ENCODE measurements around the gene KLHDC9. TPM values are rescaled to one million over a fixed set of nuclear protein-coding genes. Genes with fewer than 3 reads are reported as not detected.

Gene KLHDC9
- total and polyA plus RNA-seq, 2 donors (not counting 1 experiment from before 2014, with no cell fraction given), result 0.95 to 3.0 TPM

DNA sequence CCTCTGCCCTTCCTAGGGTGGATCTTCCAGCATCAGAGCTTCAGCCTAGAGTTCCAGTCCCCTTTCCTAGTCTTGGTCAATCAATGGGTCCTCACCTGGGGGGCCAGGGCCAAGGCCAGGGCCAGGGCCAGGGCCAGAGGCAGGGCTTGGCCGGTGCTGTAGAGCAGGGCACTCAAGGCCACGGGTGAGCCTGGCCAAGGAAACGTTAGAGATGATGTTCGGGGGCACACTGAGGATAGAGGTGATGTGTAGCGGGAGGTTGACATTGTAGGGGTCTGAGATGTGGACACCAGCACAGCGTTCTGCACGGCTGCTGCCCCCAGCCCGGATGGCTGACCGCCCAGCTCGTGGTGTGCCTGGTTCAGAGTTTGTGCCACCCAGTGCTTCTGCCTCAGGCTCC lies 46.9 kb upstream of the KLHDC9 start:
- H3K36me3 ChIP-seq (ENCODE audit: control insufficient read depth, insufficient read depth, low read length), result no peaks in the 10 kb centered on the region
- H3K79me2 ChIP-seq (ENCODE audit: control insufficient read depth, insufficient read depth, low read length), result no peaks in the 10 kb centered on the region
- H3K27ac ChIP-seq (ENCODE audit: insufficient read depth, low read length), result no peak overlapping the region
- no peak overlapping the region for H3K4me3 ChIP-seq (replicated peaks in 1 of 4; ENCODE audit: control extremely low read depth in 1 of 4, insufficient read depth in 1 of 4, low read depth in 3 of 4, low read length in 4 of 4)
- no peak overlapping the region for H3K9ac ChIP-seq (ENCODE audit: insufficient read depth, low read length)
- H3K9me3 ChIP-seq (ENCODE audit: control insufficient read depth, insufficient read depth, low read depth, low read length), result no peaks in the 10 kb centered on the region
- no peak overlapping the region for H2AFZ ChIP-seq (ENCODE audit: low read length)
- no peak for TF ChIP-seq EZH2 (IDR thresholded peaks at IDR 0.05; ENCODE audit: low read length, missing control alignments)
- TF ChIP-seq, protein P1, sequence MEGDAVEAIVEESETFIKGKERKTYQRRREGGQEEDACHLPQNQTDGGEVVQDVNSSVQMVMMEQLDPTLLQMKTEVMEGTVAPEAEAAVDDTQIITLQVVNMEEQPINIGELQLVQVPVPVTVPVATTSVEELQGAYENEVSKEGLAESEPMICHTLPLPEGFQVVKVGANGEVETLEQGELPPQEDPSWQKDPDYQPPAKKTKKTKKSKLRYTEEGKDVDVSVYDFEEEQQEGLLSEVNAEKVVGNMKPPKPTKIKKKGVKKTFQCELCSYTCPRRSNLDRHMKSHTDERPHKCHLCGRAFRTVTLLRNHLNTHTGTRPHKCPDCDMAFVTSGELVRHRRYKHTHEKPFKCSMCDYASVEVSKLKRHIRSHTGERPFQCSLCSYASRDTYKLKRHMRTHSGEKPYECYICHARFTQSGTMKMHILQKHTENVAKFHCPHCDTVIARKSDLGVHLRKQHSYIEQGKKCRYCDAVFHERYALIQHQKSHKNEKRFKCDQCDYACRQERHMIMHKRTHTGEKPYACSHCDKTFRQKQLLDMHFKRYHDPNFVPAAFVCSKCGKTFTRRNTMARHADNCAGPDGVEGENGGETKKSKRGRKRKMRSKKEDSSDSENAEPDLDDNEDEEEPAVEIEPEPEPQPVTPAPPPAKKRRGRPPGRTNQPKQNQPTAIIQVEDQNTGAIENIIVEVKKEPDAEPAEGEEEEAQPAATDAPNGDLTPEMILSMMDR (conservative IDR thresholded peaks at IDR 0.05 in 1 of 2, IDR thresholded peaks at IDR 0.05 in 1 of 2; ENCODE audit: low read depth in 1 of 2, low read length in 2 of 2), result no peak
- no peak for DNase-seq (ENCODE audit: low read depth in 2 of 2)
- H3K4me1 ChIP-seq (ENCODE audit: control insufficient read depth, extremely low read depth, insufficient read depth, low read length), result no peaks in the 10 kb centered on the region
- no peak overlapping the region for H3K4me2 ChIP-seq (ENCODE audit: extremely low read depth, insufficient read depth, low read length)
- H4K20me1 ChIP-seq (ENCODE audit: control insufficient read depth, extremely low read depth, insufficient read depth, low read length), result no peaks in the 10 kb centered on the region
- H3K27me3 ChIP-seq (ENCODE audit: control insufficient read depth, insufficient read depth, low read length), result no peaks in the 10 kb centered on the region

DNA sequence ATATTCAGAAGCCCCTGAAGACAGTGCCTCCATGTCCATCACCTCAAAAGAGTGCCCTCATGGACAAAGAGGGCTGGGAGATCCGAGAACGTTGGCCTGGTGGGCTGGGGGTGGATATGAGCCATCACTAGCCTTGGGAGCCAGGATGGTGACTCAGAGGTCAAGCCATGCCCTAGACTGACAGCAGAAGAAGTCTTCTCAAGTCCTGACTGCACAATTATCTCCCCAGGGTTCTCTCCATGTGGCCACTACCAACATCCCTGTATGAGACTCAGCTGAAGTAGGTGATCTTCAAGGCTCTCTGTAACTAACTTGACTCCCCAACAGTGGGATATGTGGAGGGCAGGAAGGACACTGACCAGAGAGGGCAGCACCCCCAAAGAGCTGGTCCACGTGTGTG lies 45.3 kb upstream of the KLHDC9 start:
- Histone ChIP-seq H3K27ac (ENCODE audit: insufficient read depth, low read length) (no peak overlapping the region), H3K4me3 (replicated peaks in 1 of 4; ENCODE audit: control extremely low read depth in 1 of 4, insufficient read depth in 1 of 4, low read depth in 3 of 4, low read length in 4 of 4) (no peak overlapping the region), H3K9me3 (ENCODE audit: control insufficient read depth, insufficient read depth, low read depth, low read length) (no peaks in the 10 kb centered on the region), H3K4me2 (ENCODE audit: extremely low read depth, insufficient read depth, low read length) (no peak overlapping the region), H2AFZ (ENCODE audit: low read length) (no peak overlapping the region), H4K20me1 (ENCODE audit: control insufficient read depth, extremely low read depth, insufficient read depth, low read length) (no peaks in the 10 kb centered on the region), H3K36me3 (ENCODE audit: control insufficient read depth, insufficient read depth, low read length) (no peaks in the 10 kb centered on the region), H3K27me3 (ENCODE audit: control insufficient read depth, insufficient read depth, low read length) (no peaks in the 10 kb centered on the region), H3K4me1 (ENCODE audit: control insufficient read depth, extremely low read depth, insufficient read depth, low read length) (no peaks in the 10 kb centered on the region), H3K9ac (ENCODE audit: insufficient read depth, low read length) (no peak overlapping the region), H3K79me2 (ENCODE audit: control insufficient read depth, insufficient read depth, low read length) (no peaks in the 10 kb centered on the region)
- no peak for TF ChIP-seq EZH2 (IDR thresholded peaks at IDR 0.05; ENCODE audit: low read length, missing control alignments)
- TF ChIP-seq, protein P1 (conservative IDR thresholded peaks at IDR 0.05 in 1 of 2, IDR thresholded peaks at IDR 0.05 in 1 of 2; ENCODE audit: low read depth in 1 of 2, low read length in 2 of 2), result no peak
- no peak for DNase-seq (ENCODE audit: low read depth in 2 of 2)

- TF ChIP-seq EZH2 (IDR thresholded peaks at IDR 0.05; ENCODE audit: low read length, missing control alignments), result no peak
- TF ChIP-seq, protein P1 (conservative IDR thresholded peaks at IDR 0.05 in 1 of 2, IDR thresholded peaks at IDR 0.05 in 1 of 2; ENCODE audit: low read depth in 1 of 2, low read length in 2 of 2), result no peak
- Histone ChIP-seq H3K9ac (ENCODE audit: insufficient read depth, low read length) (no peak overlapping the region), H3K27me3 (ENCODE audit: control insufficient read depth, insufficient read depth, low read length) (no peaks in the 10 kb centered on the region), H3K79me2 (ENCODE audit: control insufficient read depth, insufficient read depth, low read length) (no peaks in the 10 kb centered on the region), H3K36me3 (ENCODE audit: control insufficient read depth, insufficient read depth, low read length) (no peaks in the 10 kb centered on the region), H2AFZ (ENCODE audit: low read length) (no peak overlapping the region), H3K4me1 (ENCODE audit: control insufficient read depth, extremely low read depth, insufficient read depth, low read length) (no peaks in the 10 kb centered on the region), H3K27ac (ENCODE audit: insufficient read depth, low read length) (no peak overlapping the region), H3K4me2 (ENCODE audit: extremely low read depth, insufficient read depth, low read length) (no peak overlapping the region), H3K4me3 (replicated peaks in 1 of 4; ENCODE audit: control extremely low read depth in 1 of 4, insufficient read depth in 1 of 4, low read depth in 3 of 4, low read length in 4 of 4) (no peak overlapping the region), H4K20me1 (ENCODE audit: control insufficient read depth, extremely low read depth, insufficient read depth, low read length) (no peaks in the 10 kb centered on the region), H3K9me3 (ENCODE audit: control insufficient read depth, insufficient read depth, low read depth, low read length) (no peaks in the 10 kb centered on the region)
- DNase-seq (ENCODE audit: low read depth in 2 of 2), result no peak
These were observed 43.9 kb upstream of the KLHDC9 start for GRCh38 chr1:161054232-161054631.

All from fibroblast of lung (primary cell).